Fibroblast of mammary gland (primary cell): ENCODE results near the gene UST.

Experiments used
- DNase-seq: peaks from one replicate; pipeline ENCODE4 v3.0.0-alpha.2; 2010; ENCODE audit warnings: low read depth
- H3K4me3 ChIP-seq: 2 replicates; pipeline ENCODE4 v1.5.1; 2011; ENCODE audit warnings: low read depth, mild to moderate bottlenecking, low read length, moderate library complexity; ENCODE audit not compliant: control insufficient read depth
- TF ChIP-seq, protein P1 (sequence below): conservative IDR thresholded peaks from 2 replicates; pipeline ENCODE4 v1.5.1; 2011; ENCODE audit warnings: low read depth, low read length, inconsistent platforms; ENCODE audit not compliant: control insufficient read depth, insufficient read depth

The UST gene

GRCh38 chr6:148831064-148831463, 84.2 kb downstream of the UST start:
- TF ChIP-seq, protein P1, sequence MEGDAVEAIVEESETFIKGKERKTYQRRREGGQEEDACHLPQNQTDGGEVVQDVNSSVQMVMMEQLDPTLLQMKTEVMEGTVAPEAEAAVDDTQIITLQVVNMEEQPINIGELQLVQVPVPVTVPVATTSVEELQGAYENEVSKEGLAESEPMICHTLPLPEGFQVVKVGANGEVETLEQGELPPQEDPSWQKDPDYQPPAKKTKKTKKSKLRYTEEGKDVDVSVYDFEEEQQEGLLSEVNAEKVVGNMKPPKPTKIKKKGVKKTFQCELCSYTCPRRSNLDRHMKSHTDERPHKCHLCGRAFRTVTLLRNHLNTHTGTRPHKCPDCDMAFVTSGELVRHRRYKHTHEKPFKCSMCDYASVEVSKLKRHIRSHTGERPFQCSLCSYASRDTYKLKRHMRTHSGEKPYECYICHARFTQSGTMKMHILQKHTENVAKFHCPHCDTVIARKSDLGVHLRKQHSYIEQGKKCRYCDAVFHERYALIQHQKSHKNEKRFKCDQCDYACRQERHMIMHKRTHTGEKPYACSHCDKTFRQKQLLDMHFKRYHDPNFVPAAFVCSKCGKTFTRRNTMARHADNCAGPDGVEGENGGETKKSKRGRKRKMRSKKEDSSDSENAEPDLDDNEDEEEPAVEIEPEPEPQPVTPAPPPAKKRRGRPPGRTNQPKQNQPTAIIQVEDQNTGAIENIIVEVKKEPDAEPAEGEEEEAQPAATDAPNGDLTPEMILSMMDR, result no peak
- no peak overlapping the region for H3K4me3 ChIP-seq
- DNase-seq, result no peak

DNA sequence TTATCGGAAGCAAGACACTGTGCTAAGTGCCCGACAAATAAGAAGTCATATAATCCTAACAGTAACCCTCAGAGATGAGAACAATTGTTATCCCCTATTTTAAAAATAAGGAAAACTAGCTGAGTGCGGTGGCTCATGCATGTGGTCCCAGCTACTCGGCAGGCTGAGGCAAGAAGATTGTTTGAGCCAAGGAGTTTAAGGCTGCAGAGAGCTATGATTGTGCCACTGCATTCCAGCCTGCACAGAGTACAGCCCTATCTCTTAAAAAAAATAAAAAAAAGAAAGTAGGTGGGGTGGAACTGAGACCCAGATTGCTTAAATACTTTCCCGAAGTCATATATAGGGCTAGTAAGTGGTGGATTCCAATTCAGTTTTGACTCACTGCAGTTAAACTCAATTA, 84.7 kb downstream of the UST start:
- TF ChIP-seq, protein P1, result no peak
- no peak overlapping the region for H3K4me3 ChIP-seq
- DNase-seq, result no peak

- TF ChIP-seq, protein P1, result no peak
- DNase-seq, result peak; percentile 96
- no peak overlapping the region for H3K4me3 ChIP-seq
Measured at GRCh38 chr6:148835920-148836441, 89.2 kb downstream of the UST start.

DNA sequence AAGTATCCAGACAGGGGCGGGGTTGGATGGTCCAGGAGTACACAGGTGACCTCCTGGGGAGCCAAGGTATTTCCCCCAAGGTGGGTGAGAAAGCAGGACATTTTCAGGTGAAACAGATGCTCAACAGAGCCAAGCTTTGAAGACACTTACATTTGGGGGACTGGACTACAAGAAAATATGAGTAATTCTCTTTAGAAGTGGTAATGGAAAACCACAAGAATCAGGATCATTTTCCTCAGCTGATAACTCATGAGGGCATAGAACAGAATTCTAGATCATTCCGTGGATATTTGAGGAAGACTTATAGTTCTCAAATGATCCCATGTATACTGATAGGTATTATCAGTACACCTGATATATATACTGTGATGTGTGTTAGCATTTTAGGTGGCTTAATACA, 89.9 kb downstream of the UST start:
- TF ChIP-seq, protein P1, result no peak
- no peak overlapping the region for H3K4me3 ChIP-seq
- DNase-seq, result no peak

GRCh38 chr6:148837941-148838340, 91.1 kb downstream of the UST start:
- no peak for DNase-seq
- H3K4me3 ChIP-seq, result no peak overlapping the region
- TF ChIP-seq, protein P1, result no peak

GRCh38 chr6:148839044-148839443, 92.2 kb downstream of the UST start:
- no peak overlapping the region for H3K4me3 ChIP-seq
- DNase-seq, result no peak
- TF ChIP-seq, protein P1, result no peak

- DNase-seq, result no peak
- TF ChIP-seq, protein P1, result no peak
- no peak overlapping the region for H3K4me3 ChIP-seq
Measured at GRCh38 chr6:148840256-148840655, 93.4 kb downstream of the UST start.
